ENCODE measurements around the gene DMC1.

DMC1 gene

DNA sequence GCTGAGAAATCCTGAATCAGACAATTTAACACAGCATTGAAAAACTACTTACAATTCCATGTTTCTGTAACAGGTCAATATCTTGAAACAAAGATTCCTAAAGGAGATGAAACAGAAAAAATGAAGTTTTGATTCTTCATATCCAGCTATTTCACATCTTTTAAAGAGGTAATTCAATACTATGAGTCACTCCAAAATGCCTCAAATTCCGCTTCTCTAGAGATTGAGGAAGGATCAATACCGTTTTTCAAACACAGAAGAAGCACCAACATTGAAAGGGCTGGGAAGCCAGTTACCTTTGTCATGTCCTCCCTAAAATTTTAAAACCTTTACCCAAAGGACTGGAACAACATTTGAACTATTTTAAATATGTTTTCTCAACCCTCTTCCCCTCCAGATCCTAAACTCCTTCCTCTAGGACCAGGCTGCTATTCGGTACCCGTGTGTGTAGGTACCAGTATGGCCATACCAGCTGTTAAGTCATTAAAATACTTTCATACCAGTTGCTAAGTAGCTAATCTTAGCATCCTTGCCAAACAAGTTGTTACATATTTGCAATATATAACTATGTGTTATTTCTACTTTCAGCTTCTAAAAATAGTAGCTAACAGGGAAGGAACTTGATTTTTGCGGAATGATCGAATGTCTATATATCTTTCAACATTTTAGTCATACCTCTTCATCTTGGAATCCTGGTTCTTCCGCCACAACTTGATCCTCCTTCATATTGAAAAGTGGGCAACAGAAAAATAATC is 2.3 kb downstream of the DMC1 start:
- no peak for DNase-seq (ENCODE audit: low read depth, low spot score)

DNA sequence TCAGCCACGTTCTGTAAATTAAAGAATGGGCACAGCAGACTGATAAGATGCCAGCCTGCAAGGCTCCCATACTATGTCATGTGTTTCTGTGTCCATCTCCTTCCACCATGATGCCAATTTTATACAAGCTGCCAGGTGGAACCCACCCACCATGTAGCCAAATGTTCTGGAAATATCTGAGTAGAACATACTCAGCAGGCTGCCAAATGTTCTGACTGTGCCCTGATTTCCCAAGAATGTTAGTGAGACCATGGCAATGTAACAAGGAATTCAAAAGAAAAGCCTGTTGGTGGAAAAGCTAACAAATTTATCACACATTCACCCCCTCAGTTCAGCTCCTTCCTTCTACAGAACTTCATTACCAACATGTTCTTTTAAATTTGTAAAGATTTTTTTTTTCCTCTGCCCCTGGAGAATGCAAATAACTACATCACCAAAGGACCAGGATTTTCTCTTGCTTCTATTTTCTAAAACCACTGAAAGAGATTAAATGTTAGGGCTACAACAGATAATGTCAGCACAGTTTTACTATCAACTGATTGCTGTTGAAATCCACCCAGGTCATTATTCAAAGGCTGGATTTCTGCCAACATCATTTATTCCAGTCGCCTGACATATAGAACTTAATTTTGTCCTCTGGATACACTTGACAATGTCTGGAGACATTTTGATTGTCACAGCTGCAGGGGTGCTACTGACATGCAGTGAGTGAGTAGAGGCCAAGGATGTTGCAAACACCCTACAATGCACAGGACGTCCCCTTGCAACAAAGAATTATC is 3.1 kb downstream of the DMC1 start:
- DNase-seq (ENCODE audit: low read depth, low spot score), result no peak

DNA sequence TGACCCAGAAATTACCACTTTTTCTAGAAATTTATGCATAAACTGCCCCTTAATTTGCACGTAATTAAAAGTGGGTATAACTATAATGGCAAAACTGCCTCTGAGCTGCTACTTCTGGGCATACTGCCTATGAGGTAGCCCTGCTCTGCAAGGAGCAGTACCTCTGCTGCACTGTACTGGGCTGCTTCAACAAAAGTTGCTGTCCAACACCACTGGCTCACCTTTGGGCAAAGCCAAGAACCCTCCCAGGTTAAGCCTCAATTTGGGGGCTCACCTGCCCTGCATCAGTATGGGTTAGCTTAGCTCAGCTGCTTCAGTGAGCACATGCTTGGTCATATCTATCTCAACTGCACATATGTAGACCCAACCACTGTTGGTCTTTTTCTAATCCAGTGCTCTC is 4.5 kb downstream of the DMC1 start:
- no peak for DNase-seq (ENCODE audit: low read depth, low spot score)

DNA sequence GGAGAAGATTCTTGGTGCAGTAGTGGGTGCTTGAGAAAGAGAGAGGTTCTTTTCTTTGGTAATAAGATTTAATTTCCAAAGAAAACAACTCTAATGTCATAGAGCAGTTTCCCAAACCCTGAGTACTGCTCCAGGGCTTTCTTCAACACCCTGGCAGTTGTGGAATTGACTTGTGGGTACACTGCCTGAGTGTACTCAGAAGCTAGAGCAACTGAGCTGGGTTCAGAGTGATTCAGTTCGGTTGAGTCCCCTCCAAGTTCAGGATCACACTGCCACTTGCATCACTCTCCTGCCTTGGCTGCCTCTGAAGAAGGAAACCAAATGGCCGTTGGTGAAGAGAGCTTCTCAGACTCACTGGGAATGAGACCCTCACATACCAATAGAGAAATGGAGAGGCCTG is 5.3 kb downstream of the DMC1 start:
- no peak for DNase-seq (ENCODE audit: low read depth, low spot score)

DNA sequence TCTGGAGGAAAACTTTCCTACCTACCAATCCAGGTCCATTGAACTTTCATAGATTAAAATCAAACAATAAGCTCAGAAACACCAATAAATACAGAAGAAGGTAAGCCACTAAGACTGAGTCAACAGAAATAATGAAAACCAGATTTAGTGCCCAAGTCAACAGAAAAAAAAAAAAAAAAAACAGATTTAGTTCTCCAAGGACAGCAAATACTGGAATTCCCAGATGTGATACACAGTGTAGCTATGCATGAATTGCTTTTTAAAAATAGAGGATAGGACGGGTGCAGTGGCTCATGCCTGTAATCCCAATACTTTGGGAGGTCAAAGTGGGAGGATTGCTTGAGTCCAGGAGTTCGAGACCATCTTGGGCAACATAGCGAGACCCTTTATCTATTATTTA is 15.7 kb downstream of the DMC1 start:
- no peak for DNase-seq (ENCODE audit: low read depth, low spot score)

DNA sequence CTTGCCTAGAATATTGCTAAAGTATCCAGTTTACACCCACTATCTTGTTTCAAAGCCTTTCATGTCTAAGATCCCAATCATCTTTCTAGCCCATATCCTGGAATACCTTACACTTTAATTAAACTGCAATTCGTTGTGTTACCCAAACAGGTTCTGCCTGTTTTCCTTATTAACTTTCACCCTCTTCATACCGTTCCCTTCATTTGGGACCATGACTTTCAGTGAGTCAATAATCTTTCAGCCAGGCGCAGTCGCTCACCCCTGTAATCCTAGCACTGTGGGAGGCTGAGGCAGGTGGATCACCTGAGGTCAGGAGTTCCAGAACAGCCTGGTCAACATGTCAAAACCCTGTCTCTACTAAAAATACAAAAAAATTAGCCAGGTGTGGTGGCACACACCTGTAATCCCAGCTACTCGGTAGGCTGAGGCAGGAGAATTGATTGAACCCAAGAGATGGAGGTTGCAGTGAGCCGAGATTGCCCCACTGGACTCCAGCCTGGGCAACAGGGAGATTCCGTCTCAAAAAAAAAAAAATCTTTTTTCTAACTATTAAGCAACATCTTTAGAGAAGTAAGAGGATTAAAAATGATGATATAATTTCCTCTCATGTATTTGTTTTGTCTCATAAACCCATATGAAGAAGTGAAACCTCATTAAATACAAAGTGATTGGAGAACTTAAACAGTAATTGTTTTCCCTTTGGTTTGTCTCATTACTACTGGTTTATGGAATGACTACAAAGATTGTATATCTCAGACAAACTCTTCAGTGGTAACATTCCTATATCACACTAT is 20.7 kb downstream of the DMC1 start:
- no peak for DNase-seq (ENCODE audit: low read depth, low spot score)

DNA sequence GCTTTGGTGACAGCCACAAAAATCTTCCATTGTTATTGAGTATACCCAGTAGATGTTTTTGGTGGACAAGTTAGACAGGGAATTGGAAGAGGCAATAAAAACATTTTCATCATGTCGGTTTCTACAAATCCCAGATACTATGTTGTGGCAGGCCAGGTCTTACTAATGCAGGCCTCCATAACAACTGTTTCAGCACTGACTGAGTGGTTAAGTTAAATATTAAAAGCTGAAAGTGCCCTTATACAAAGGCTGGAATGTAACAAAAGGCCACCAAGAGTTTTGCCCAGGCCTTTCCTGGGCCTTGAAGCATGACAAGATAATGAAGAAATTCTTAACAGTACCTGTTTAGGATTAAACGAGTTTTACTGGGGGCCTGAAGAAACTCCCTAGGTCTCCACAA is 29.3 kb downstream of the DMC1 start:
- DNase-seq (ENCODE audit: low read depth, low spot score), result no peak

DNA sequence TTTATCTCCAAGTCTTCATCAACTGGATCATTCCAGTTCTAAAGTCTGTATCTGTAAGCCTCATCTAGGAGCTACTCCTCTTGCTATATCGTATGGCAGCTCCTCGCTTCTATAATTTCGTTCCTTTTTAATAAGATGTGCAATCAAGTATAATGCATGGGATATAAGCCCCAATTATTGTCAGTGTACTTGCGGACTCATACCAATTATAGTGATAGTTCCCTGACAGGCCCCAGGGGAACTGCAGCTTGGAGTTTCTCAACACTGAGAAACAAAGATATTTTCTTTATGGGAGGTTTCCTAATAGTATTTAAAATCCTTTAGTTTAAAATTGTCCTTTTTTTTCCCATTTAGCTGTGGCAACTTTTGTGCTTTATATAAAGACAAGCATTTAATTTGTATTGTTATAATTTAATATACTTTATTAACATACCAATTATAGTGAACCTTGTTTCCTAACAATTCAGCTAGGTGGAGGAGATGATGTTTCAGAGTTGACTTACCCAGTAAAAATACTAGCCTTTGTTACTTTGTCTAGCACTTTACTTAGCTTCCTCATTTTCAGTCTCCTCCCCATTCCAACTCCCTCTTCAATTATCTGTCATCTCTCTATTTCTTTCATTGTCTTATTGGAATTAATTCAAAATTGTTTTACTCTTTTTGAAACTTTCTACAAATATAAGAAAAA is 38.6 kb downstream of the DMC1 start:
- DNase-seq (ENCODE audit: low read depth, low spot score), result no peak

DNA sequence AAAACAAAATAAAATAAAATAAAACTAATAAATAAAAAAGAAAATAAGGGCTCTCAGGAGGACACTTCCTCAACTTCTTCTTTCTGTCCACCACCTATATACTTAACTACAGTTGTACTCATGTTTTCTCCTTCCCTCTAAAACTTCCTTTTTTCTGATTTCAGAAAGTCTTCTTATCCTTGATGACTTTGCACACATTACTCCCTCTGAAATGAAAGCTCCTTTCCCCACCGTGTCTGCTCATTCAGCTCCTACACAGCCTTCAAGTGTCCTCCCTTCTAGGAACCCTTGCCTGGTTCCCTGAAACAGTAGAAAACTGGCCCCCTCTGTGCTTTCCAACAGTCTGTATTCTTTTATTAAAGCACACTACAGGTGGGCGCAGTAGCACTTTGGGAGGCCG is 45.6 kb downstream of the DMC1 start:
- DNase-seq (ENCODE audit: low read depth, low spot score), result no peak

DNA sequence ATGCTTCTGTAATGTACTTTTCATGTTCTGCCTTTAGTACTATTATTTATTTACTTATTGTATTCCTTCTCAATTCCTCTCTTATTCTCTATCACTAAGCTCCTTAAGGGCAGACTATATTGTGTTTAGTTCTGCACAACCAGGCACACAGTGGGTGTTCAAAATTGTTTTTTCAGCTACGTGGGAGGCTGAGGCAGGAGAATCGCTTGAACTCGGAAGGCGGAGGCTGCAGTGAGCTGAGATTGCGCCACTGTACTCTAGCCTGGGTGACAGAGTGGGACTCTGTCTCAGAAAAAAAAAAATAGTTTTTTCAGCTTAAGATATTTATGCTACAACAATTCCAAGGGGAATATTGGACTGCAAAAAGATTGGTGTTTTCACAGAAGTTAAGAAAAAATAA is 46.5 kb downstream of the DMC1 start:
- no peak for DNase-seq (ENCODE audit: low read depth, low spot score)

DNA sequence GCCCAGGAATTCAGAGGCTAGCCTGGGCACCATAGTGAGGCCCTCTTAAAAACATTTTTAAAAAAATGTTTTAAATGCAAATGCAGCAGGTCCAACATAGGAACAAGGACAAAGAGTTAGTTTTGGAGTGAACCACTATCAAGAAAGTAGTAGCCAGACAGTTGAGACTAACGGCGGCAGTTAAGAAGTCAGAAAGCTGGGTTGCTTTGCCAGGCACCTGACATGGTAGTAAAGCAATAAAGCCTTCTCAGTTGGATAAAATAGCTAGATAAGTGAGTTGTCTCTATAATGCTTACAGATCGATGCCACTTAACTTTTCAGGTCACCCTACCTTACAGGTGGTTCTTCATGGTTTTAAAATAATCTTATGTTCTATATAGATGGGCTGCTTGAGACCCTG is 47.0 kb downstream of the DMC1 start:
- DNase-seq (ENCODE audit: low read depth, low spot score), result no peak

DNA sequence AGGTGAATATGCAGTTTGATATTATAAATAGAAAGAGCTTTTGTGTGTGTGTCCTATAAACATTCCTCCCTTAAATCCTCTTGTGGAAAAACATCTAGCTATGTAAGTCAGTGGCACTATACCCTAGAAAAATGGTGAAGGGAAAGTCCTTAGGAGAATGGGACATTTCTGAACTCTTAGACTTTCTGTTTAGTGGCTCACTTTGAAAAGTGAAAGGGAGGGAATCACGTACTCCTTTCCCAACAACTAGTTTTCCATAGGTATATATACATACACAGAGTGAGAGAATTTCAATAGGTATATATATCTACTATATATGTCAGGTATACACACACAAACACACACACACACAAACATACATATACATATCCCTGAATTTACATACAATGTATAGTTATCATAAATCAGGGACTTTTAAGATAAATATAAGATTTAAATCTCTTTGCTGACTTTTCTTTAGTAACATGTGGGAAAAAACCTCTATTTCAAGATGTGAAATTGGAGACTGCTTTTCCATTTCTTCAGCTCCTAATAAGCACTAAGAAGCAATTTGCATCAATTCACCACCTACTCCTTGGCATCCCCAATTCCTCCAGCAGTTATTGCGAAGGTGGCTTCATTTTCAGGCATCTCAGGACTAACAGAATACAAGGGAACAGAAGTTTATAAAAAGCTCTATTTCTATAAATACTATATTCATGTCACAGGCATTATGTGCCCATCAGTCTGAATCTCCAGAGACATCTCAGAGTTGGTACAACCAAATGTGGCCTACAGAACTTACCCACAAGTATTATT is 50.3 kb downstream of the DMC1 start:
- DNase-seq (ENCODE audit: low read depth, low spot score), result no peak

DNA sequence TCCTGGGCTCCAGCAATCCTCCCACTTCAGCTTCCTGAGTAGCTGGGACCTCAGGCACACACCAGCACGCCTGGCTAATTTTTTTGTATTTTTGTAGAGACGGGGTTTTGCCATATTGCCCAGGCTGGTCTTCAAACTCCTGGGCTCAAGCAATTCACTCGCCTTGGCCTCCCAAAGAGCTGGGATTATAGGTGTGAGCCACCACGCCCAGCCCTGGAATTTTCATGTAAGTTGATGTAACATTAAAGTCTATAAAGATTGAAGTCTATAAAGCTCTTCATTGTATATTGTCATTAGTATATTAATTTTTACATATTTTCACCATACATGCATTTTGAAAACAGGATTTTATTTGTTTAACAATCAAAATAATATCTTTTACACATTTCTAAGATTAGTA is 51.4 kb downstream of the DMC1 start:
- no peak for DNase-seq (ENCODE audit: low read depth, low spot score)

DNA sequence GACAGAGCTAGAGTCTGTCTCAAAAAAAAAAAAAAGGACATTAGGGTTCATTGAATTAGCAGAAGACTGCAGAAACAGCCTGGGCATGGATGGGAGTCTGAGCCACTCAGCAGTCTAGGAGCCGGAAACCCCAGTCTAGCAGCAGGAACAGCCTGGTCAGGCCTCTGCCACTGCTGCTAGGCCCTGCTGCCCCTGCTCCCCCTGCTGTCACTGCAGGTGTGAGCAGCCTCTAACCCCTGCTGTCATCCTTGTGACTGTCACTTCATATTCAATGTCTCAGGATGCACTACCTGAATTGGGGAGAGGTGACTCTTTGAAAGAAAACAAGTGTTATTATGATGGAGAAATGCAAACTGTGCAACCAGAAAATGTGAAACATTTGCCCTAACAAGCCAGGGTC is 56.9 kb downstream of the DMC1 start:
- DNase-seq (ENCODE audit: low read depth, low spot score), result no peak

DNA sequence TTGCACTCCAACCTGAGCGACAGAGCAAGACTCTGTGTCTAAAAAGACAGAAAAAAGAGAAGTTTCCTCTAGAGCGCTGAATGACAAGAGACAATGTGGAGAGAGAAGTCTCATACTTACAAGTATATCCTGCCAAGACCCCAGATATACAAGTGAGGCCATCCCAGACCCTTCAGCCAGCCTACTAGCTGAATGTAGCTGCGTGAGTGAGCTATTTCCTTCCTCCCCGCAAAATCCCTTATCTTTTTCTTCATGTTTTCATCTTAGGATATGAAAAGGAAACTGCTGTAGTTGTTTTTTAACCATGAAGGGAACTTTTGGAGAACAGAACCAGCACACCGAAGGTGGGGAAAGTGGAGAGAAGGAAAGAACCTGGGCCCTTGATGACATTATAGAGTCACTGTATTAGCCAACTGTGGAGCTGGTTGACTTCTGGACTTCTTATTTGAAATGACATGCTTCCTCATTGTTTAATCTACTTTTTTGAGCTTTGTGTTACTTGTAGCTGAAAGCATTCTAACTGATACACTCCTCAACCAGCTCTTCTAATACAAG is 59.5 kb downstream of the DMC1 start:
- DNase-seq (ENCODE audit: low read depth, low spot score), result no peak

DNA sequence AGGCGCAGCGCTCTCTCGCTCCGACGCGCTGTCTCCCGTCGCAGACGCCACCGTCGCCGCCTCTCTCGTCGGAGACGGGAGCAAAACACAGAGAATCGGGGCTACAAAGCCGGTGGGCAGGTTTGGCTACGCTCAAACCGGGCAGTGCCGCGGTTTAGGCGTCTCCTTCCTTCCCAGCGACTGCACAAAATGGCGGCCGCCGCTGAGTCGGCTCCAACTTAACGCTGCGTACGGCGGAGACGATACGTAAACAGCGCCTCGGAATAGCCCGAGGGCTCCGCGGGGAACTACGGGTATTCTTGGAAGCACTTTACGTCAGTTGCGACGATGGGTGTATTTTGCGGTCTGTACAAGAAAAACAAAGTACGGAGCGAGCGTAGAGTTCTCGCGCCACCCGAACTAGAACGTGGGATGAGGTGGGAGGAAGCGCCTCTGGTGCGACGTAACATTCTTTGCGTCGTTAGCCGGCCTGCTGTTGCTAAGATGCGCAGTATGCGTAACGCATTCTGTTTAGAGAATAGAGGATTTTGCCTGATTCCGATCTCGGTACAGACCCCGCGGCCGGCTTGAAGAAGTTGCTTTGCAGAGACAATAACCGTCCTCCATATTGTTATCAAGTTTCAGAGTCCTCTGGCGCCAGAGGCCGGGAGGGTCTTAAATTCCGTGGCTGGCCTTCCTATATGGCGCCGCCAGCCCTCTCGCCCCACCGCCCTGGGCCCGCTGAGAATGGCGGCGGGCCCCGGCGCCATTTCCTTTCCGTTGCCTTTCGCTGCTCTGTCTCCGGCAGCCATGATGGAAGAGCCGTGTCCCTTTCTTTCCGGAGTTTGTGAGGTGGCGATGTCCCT is 63.6 kb downstream of the DMC1 start, which contains the start of gene DDX17:
Gene DDX17, minus strand, starts transcription at position 194 of the 845 bp plus-strand sequence.
- peak; percentile 96 for DNase-seq (ENCODE audit: low read depth, low spot score)

DNA sequence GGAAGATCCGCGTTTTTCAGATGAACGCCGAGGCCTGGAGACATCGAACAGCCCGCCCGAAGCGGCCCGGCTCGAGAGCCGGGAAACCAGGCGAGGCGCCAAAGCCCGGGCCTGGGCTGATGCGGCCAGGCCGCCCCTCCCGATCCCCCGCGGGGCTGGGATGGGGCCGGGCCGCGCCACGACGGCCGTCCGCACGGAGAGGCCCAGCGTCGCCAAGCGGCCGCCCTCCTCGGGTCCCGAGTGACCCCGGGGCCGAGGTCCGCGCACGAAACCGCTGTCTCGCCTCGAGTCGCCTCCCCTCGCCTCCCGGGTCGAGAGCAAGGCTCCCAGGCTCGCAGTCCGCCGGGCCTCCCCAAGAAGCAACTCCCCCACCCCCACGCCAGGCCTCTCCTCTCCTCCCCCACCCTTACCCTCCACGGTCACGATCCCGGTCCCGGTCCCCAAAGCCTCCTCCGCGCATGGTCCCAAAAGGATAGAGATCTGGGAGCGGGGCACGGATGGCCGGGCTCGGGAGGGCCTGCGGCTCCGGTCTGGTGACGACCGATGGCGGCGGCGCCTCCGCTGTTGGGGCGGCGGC is 64.4 kb downstream of the DMC1 start:
- DNase-seq (ENCODE audit: low read depth, low spot score), result no peak

DNA sequence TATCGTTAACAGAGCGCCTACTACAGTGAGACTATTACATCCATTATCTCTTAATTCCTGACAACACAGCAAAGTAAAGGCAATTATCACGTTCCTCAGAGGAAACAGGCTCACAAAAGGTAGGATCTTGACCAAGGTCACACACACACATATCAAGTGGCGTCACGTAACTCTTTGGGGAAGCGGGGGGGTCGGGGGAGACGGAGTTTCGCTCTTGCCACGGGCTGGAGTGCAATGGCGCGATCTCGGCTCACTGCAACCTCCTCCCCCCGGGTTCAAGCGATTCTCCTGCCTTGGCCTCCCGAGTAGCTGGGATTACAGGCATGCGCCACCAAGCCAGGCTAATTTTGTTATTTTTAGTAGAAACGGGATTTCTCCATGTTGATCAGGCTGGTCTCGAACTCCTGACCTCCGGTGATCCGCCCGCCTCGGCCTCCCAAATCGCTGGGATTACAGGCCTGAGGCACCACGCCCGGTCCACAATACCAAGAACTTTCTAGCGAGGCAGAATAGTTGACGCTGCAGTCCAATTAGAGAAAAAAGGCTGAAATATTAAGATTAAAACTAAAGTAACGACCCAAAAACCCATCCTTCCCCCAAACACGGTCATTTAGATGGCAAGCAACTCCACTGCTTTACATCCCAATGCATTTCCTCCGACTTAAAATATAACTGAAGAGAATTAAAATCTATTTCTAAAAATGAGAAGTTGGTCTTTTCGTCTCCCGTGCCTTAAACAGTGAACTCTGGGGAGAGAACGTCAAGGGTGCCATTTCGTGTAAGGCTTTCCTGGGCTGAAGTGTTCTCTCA is 65.0 kb downstream of the DMC1 start:
- no peak for DNase-seq (ENCODE audit: low read depth, low spot score)

DNA sequence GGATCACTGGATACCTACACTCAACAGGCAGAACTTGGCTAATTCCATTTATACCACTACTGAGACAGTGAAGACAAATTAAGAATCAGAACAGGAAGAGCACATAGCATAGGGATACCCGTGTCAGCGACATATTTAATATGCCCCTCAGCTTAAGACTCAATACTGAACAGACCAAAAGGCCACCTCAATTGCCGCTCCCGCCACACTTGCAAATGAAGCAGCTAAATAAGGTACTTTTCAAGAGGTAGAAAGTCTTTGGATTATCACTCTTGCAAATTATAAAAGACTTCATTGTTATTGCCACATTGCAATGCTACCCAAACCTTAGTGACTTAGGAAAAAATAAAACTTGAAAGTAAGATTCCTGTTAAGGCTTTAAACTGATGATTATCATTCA is 67.0 kb downstream of the DMC1 start:
- no peak for DNase-seq (ENCODE audit: low read depth, low spot score)
